DMS153 treated with DMSO at 0.1 percent for 48 hours (cell line): Measurements from ENCODE around the gene ITGB1BP1.

Experiments used
- DNase-seq: peaks from one replicate; lab custom pipeline; 2025; ENCODE audit not compliant: unreplicated experiment; lab: John Stamatoyannopoulos, UW

ITGB1BP1 gene

DNA sequence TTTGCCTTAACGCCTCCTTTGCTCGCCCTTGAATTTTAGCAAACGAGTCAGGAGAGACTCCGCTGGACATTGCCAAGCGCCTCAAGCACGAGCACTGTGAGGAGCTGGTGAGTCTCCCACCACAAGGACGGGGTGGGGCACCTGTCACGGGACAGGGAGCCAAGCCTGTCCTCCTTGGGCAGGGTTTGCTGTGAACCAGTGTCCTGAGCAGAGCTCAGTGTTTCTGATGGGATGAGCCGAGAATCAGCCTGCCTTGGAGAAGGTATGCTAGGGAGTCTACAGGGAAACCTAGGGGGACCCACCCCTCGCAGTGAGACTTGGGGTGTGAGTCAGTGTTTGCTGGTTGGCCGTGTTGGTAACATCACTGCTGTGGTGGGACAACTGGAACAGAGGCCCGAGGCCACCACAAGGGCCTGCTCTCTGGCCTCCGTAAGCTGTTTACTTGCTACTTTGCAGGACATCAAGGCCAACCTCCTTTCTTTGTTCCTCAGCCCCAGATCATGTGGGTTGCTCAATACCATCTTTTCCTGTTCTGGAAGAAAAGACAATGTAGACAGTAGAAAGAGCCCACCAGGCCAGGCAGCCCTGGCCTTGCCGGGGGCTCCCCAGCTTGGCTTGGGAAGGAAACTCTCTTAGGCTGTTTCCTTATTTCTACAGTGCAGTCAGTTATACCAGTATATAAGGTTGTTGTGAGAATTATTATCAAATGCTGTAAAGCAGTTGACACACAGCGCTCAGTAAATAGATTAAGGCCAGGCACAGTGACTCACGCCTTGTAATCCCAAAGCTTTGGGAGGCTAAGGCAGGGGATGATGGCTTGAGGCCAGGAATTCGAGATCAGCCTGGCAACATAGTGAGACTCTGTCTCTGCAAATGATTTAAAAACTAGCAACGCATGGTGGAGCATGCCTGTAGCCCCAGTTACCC lies 42.4 kb downstream of the ITGB1BP1 start:
- DNase-seq: no peak

DNA sequence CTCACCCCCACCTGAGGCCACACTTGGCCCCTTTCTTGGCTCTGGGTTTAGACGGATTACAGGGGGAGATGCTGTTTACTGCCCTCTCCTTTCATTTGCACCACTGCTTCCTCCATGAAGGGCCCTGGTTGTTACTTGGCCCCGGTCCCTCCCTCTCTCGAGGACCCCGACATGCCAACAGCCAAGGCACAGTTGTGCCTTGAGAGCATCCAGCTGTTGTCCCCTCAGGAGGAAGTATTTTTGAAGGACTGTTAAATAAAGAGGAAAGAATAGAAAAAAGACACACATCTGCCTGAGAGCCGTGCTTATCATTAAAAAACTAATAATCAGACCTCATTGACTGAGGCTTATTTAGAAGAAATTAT lies 44.0 kb downstream of the ITGB1BP1 start:
- DNase-seq: no peak

DNA sequence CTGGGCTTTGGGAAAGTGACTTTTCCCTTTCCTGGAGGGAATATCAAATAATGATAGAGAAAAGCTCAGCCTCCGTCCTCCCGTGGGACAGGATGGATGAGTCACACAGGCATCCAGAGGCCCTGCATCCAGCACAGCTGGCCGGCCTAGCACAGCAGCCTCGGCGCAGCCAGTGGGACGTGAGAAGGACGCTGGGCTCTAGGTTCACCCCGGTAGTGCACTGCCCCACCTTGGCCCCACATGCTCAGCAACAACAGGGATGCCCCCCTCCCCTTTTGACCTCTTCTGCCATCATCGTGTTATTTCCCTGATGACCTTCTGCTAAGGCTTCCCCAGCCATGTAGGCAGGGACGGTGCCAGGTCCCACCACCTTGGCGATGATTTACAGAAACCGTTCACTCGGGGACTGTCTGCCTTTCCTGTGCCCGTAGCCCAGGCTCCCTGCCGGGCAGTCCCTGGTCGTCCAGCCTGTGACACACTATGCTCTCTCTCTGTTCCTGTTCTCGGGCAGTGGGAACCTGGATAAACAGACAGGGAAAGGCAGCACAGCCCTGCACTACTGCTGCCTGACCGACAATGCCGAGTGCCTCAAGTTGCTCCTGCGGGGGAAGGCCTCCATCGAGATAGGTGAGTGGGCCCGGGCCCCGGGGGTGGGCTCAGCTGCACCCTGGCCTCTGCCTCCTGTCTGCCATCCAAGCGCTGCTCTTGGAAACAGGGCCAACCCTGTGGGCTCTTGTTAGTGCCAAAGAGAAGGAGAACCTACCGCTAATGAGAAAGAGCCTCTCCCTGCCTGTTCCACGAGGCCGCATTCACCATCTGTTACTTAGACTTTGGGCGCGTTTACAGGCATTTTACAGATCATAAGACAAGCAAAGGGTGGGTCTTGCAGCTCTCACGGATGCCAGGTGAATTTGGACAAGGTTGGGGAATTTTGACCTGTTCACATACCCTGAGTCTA lies 44.6 kb downstream of the ITGB1BP1 start:
- DNase-seq: no peak

DNA sequence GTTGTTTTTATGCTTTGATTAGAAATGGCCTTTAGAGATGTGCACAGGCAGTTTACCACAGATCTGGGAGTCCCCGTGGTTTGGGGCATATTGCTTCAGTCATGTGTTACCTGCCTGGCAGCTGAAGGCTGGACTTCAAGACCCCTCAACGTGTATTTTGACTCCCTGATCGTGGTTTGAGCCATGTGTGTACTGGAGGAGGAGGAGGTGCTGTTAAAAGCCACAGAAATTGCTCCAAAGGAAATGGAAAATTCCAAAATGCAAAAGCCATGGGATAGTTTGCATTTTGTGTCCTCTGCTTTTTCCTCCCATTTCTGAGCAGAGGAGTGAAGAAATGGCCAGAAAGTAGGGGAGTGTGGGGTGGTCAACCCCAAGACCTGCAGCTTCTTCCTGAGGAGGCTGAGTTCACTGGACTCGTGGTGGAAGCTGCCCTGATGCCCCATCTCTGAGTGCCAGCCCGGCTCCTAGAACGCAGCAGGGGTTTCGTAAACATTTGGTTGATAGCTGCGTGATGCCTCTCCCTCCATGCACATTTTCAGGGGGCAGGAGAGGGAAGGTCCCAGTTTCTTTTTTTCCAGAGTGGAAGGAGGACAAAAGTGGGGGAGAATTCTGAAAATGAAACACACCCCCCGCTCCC lies 45.7 kb downstream of the ITGB1BP1 start:
- DNase-seq: no peak

DNA sequence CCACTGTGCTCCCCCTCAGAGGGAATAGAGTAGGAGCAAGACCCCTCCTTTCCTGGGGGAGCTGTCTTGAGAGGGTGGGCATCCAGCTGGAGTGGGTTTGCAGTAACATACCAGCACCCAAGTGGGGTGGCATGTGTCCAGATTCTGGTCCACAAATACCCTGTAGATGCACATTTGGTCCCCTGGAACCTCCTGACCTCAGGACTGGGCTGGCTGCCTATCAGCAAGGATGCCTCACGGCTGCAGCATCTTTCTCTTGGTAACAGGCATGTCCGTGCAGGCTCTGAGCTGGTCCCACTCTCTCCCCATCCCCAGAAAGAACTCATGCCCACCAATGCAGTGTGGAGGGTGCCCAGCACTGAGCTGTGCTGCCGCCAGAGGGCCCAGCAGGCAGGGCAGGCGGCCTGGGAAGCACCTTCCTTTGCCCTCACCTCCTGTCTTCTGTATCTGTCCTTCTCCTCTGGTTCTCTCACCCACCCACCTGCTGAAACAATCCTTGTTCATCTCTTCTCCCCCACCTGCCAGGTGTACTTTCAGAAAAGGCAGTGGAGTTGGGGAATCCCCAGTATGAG lies 47.4 kb downstream of the ITGB1BP1 start:
- DNase-seq: no peak

DNA sequence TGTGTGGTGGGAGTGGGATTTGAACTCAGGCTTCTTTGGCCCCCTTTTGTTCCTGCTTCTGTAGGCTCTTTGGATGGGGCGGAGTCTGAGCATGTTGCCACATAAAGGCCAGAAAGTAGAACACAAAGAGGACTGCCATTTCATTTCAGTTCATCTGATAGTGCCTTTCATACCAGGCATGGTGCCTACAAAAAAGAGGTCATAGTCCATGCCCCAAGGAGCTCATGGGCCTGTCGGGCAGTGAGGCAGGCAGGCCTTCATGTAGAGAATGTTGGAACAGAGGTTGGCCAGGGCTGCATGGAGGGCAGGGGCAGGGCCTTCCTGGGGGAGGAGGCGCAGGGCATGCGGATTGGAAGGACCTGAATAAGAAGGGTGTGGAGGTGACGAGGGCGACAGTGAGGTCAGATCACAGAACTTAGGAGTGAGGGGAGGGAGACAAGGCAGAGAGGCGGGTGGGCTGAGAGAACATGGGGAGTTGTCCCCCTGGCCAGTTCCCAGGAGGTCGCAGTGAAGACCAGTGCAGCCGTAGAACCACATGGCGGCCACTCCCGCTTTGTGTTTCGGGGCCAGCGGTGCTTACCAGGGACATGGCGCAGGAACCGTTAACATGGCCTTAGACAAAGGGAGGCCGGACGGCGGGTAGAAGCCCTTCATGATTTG lies 49.1 kb downstream of the ITGB1BP1 start:
- DNase-seq: no peak

DNA sequence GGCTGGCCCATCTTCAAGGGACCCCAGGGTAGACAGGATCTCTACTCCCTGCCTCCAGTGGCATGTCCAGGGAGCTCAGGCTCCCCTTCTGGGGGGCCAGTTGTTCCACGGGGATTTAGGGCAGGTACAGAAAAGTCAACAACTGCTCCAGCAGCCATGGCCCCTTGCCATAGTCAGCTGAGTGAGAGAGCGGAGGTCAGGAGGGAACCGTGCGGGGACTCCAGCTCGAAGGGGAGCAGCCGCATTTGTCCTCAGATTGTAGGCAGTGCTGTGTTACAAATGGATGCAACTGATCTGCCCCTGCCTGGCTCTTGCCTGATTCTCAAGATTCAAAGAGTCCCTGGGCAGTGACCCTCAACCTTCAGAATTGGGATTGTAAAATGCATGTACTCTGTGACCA lies 49.9 kb downstream of the ITGB1BP1 start:
- DNase-seq: no peak

DNA sequence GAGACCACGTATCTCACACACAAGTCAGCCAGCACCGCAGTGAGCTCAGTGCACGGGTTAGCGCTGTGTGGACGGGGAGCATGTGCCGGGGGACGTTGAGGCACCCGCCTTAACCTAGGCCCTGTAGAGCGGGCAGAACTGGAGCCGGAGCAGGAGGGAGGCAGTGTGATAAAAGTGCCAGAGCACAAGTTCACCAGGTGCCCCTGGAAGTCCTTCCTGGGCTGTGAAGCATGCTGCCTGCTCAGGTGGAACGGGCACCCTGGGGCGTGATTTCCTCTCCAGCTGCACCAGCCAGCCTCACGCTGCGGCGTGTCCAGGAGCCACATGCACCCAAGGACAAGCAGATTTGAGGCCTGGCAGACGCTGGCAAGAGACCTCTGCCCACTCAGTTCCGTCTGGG lies 50.3 kb downstream of the ITGB1BP1 start:
- no peak for DNase-seq

DNA sequence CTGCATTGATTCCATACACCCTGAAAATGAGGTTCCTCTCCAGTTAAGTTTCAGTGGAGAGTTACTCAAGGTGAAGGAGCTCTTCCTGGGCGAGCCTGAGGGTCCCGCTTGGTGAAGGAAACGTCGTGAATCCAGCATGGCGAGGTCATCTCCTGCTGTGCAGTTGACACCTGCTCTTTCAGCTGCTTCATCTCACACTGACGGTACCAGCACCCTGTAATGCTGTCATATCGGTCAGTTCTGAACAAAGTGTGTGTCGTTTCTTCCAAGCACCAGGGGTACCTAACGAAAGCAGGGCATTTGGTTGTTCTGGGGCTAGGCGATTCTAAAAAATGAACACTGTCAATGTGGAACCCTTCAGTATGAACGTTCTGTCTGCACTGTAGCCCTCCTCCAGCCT lies 52.6 kb downstream of the ITGB1BP1 start:
- DNase-seq: no peak

DNA sequence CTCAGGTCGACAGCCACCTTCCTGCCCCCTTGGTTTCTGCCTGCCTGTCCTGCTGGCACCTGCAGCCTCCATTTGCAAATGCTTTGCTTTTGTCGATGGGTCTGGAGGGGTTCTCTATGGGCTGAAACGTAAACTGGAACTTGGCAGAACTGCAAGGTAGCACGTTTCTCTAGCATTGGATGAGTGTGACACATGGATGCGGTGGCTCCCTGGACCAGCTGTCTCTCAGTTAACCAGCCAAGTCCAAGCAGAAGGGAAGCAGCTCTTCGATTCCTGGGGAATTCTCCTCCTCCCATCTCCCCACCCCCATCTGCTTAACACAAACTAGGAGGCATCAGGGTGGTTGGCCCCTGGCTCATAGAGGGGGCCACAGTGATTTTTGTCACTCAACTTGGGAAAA lies 57.3 kb downstream of the ITGB1BP1 start:
- no peak for DNase-seq

DNA sequence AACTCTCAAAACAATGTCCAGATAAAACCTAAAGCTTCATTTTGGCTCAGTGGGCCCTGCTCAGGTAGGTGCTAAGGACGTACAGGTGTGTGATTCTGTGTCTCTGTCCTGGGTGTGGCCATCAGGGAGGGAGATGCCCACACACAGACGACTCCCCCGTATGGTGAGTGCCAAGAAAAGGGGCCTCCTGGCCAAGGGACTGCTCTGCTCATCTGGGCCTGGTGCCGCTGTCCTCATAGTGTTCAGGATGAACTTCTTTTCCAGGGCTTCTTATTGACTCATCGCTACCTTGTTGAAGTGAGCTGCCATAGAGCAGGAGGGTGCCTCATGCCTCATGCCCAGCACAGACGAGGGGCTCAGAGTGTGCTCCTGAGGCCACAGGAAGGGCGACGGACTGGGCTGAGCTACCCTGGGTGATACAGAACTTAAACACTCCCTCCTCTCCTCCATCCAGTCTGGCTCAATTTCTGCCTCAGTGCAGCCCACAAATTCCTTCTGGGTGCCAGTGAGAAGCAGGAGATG lies 57.8 kb downstream of the ITGB1BP1 start:
- DNase-seq: no peak

DNA sequence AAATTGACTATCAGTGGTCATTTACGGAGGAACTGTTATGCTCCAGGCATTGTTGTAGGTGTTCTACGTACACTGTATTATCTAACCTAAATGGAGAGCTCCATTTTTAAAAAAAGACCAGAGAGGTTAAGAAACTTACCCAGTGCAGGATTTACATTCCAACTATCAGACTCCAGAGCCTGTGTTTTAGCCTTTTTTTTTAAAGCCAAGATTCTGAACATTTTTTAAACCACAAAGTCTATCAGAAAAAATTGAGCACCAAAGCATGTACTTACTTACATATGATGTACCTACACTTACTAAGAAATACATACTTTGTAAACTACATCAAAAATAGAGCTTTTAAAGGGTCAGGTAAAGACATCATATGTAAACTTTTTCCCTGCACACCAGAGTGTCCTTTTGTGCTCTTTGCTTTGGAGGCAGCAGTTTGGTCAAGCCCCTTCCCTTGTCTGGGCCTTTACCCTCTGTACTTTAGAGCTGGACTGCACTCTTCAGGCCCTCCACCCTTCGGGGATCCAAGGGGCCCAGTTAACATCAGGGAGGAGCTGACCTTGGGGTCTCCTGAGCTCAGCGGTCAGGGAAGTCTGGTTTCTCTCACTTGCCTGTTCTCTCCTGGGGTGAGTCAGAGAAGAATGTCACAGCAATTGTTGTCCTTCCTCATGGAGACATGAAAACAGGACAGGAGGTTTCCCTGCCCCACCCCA lies 58.4 kb downstream of the ITGB1BP1 start:
- no peak for DNase-seq

DNA sequence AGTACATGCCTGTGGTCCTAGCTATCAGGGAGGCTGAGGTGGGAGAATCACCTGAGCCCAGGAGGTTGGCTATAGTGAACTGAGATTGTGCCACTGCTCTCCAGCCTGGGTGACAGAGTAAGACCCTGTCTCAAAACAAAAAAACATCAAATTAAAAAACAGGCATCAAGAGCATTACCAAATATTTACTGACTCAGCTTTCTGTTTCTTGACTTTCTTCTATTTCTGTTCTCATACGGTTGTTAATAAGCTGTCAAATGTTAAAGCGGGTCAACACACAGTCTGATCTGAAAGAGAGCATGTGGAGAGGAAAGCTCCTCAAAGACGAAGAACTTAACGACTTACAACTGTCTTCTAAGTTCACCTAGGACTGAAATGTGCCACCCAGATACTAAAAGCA lies 59.0 kb downstream of the ITGB1BP1 start:
- no peak for DNase-seq

DNA sequence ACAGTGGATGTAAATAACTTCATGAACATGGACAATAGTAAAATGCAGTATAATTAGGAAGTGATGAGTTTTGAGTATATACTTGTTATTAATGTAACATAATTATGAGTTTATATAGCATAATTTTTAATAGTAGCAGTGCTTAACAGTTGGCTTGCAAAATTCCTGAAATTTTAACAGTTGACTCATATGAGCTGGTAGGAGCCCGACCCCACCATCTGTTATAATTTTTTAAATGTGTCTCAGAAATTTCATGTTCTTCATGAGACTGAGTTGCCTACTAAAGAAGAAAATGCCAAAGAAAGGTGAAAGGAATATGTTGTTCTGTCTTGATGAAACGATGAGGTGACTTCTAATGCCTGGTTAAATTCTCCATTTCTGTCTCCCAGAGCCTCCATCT lies 62.6 kb downstream of the ITGB1BP1 start:
- DNase-seq: no peak

DNA sequence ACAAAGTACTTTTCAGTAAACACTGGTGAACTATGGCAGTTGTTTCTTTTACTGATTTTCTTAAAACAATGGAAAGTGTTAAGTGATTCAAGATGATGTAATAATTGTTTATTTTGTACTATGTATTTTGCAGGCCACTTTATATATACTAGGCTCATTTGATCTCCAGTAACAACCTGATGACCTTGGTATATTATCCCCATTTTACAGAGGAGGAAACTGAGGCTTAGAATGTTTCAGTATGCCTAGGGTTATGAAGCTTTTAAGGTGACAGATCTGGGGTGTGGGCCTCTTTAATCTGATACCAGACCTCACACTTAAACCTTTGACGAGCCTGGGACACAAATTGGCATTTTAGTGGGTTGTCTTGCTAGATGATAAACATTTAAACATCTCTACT lies 63.2 kb downstream of the ITGB1BP1 start:
- DNase-seq: no peak

DNA sequence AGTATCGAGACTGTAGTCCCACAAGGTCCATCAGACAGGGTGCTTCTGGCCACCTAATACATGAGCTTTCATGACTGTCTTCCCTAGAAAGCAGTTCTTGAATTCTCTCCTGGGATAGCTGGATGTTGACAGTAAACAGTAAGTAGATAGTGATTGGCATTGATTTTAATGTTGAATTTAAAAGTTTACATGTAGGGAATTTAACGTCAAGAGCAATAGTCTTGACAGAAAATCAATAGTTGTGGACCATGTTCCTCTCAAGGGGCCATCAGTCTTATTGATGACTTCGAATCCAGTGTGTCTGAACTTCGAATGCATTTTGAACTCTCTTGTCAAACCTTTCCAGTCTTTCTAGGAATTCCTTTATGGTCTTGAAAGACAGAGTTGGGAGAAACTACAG lies 63.9 kb downstream of the ITGB1BP1 start:
- DNase-seq: no peak

DNA sequence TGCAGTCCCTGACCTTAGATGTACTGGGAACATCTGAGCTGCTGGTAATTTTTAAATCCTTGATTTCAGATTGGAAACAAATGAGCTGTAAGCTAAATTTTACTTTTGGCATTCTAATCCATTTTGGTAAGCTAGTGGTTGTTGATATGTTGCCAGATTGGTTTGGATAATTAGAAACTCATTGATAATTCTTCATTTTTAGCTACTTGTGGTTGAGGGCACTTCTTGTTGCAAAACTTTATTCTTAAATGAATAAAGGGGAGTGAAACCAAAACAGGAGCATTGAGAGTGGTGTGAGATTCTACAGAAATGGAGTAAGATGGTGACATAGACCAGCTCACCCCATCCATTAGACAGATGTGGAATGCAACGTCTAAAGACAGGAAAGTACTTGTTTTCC lies 64.5 kb downstream of the ITGB1BP1 start:
- no peak for DNase-seq

DNA sequence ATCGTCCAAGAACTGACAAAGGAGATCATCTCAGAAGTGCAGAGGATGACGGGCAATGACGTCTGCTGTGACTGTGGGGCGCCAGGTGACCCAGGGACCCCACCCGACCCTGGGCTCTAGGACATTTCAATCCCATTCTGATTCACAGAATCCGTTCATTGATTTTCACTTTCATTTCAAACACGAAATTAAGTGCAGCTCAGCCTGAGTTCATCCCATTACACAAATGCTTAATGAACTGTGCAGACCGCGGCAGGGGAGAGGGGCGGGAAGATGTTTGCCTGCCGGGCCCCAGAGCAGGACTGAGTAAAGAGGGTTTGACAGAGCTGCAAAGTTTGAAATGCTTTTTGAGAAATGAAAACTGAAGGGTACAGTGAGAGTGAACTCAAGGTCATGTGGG lies 67.1 kb downstream of the ITGB1BP1 start:
- DNase-seq: no peak

DNA sequence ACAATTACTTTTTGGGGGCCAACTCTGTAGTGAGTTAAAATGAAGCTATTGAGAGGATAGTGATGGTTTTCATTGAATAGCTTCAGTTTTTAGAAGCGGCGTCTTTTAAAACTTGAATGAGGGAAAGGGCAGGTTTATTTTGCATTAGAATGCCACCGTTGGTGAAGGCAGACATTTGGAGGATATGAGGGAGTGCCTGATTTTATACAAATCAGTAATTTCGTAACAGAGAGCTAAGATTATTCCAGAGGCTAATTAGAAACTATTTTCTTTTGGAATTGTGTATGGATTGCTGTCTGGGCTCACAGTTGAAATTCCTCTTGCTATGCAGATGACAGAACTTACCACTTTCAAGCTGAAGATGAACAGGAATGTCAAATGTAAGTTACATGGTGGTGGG lies 67.6 kb downstream of the ITGB1BP1 start:
- DNase-seq: no peak

DNA sequence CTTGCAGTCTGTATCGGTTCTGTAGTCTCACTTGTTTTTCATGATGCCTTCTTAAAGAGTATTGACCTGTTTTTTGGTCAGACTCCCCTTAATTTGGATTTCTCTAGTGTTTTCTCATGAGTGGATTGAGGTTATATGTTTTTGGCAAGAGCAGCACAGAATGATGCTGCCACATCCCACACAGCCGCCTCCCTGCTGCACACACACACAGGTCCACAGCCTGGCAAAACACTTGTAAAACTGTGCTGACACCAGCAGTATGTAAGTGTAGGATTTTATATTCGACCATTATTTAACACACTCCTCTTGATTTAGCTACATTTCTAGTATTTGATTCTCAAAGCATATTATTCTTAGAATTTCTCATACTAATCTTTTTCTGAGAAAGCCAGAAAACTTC lies 68.1 kb downstream of the ITGB1BP1 start:
- no peak for DNase-seq
